ENCODE data around the gene CLEC4G. TPM values are rescaled to one million over a fixed set of nuclear protein-coding genes. Genes with fewer than 3 reads are reported as not detected.

CLEC4G gene
- total and polyA plus RNA-seq, 2 donors (not counting 3 experiments of a cell fraction or from before 2014, with no cell fraction given): not detected

GRCh38 chr19:7722231-7722651 lies 9.7 kb downstream of the CLEC4G start:
- TF ChIP-seq FOS (IDR thresholded peaks at IDR 0.05; ENCODE audit: borderline replicate concordance, insufficient read depth, low read length) (no peak), JUN (IDR thresholded peaks at IDR 0.05; ENCODE audit: borderline replicate concordance, insufficient read depth, insufficient read length, low read depth) (no peak), EZH2 (IDR thresholded peaks at IDR 0.05; ENCODE audit: borderline replicate concordance, low read depth, low read length, severe bottlenecking) (no peak), POLR2A (IDR thresholded peaks at IDR 0.05; ENCODE audit: low read depth, low read length) (no peak), CTCF (IDR thresholded peaks at IDR 0.05; ENCODE audit: extremely low read depth in 1 of 2, insufficient read depth in 1 of 2, low read depth in 1 of 2, low read length in 2 of 2) (no peak), GATA2 (IDR thresholded peaks at IDR 0.05; ENCODE audit: insufficient read depth, insufficient read length, low read depth, low read length) (no peak), POLR2AphosphoS5 (IDR thresholded peaks at IDR 0.05; ENCODE audit: insufficient read depth, low read depth, low read length) (no peak), MAX (IDR thresholded peaks at IDR 0.05; ENCODE audit: insufficient read depth, insufficient read length) (no peak), MYC (IDR thresholded peaks at IDR 0.05; ENCODE audit: low read depth, low read length) (no peak)
- ChIA-PET CTCF (interaction anchor here (0.6 to 0.7 kb wide), 2 partner anchors 41 to 66 kb away, joined by 3 to 4 read pairs; partner anchors contain the start of gene TRAPPC5), POLR2A (no interaction called here)
- Histone ChIP-seq H3K9me1 (replicated peaks; ENCODE audit: control insufficient read depth, extremely low read depth, insufficient read depth, low read length) (no peaks in the 10 kb centered on the region), H3K27me3 (ENCODE audit: control insufficient read depth in 2 of 2, insufficient read depth in 2 of 2, low read length in 2 of 2) (peaks cover 0 to 2% of the 10 kb centered on the region in 2 experiments), H3K4me3 (replicated peaks in 1 of 3; ENCODE audit: insufficient read depth in 1 of 3, low read depth in 1 of 3, low read length in 3 of 3) (no peak overlapping the region), H3K27ac (ENCODE audit: insufficient read depth, low read depth, low read length) (no peak overlapping the region), H2AFZ (ENCODE audit: low read depth, low read length) (no peak overlapping the region), H3K4me2 (ENCODE audit: insufficient read depth, low read length) (no peak overlapping the region), H3K79me2 (ENCODE audit: control insufficient read depth, insufficient read depth, low read length) (no peaks in the 10 kb centered on the region), H3K4me1 (ENCODE audit: control insufficient read depth, extremely low read depth, insufficient read depth, low read length) (no peaks in the 10 kb centered on the region), H3K36me3 (ENCODE audit: control insufficient read depth in 2 of 2, extremely low read depth in 1 of 2, insufficient read depth in 2 of 2, low read length in 2 of 2) (no peaks in the 10 kb centered on the region), H4K20me1 (replicated peaks; ENCODE audit: control insufficient read depth, extremely low read depth, insufficient read depth, low read length) (no peaks in the 10 kb centered on the region), H3K9ac (replicated peaks; ENCODE audit: extremely low read depth, insufficient read depth, low read length) (no peak overlapping the region), H3K9me3 (replicated peaks; ENCODE audit: control insufficient read depth, insufficient read depth, low read length) (no peaks in the 10 kb centered on the region)
- DNase-seq (ENCODE audit: low read depth, low spot score) (no peak), FAIRE-seq (no peak)
- intact Hi-C loops (cut with micrococcal nuclease): no loop called here
- BruUV-seq (replicated peaks): no TSS peak
- dilution Hi-C loops (cut with MboI; ENCODE audit: extremely low pct_ligation_motif_present, low sequenced_read_pairs): no loop called here

All from endothelial cell of umbilical vein (primary cell).